ENCODE measurements around the gene STK32A.
"Not testable (repeated sequence)": the region's sequence is repeated elsewhere in the genome, so short reads cannot be mapped to it uniquely, and the experiment has no call there.

The STK32A gene

DNA sequence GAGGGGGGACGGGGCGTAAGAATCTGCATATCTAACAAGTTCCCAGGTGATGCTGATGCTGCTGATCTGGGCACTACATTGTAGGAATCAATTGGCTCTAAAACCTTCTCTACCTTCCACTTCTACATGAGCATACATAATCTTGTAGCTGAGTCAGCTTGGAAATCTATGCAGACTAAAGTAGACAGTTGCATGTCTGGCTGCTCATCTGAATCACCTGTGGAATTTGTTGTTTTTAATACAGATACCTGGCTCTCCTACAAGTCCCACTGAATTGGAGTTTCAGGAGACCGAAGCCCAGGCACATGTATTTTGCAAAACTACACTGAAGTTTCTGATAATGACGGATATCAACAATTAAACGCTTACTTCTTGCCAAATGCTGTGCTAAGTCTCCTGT, 113.6 kb downstream of the STK32A start:
- DNase-seq, result no peak

- DNase-seq, result no peak
These were observed 114.4 kb downstream of the STK32A start for GRCh38 chr5:147349241-147349640.

GRCh38 chr5:147359101-147359500, 124.3 kb downstream of the STK32A start:
- no peak for DNase-seq

GRCh38 chr5:147359581-147359980, 124.8 kb downstream of the STK32A start:
- DNase-seq, result no peak

- no peak for DNase-seq
These were observed 126.0 kb downstream of the STK32A start for GRCh38 chr5:147360816-147361215.

DNA sequence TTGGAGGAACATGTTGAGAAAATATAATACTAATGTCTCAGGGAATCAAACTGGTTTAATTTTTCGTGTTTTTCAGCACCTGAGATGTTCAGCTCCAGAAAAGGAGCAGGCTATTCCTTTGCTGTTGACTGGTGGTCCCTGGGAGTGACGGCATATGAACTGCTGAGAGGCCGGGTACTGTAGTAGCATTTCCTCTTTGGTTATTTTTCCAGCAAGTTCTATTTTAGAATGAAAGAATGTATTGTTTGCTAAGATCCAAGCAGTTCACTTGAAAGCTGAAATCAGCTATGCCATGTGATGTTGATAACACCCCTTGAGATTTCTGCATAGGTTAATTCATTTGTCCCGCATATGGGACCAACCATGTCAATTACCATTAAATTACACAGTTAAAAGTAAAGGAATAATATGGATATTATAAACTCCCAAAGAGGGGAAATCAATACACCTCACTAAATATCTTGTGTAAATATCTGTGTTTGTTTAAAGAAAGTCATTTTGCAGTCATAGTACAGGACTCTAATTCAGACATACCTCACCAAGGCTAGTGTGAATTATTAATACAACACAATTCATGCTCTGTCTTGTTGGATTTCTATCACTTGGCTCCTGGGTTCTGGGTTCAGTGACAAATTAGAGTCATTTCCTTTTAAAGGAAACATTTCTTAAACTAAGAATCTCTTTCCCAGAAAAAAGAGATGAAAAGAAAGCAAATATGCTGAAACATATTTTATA, 126.8 kb downstream of the STK32A start:
- DNase-seq, result no peak

GRCh38 chr5:147367381-147367780, 132.6 kb downstream of the STK32A start:
- not testable (repeated sequence) for DNase-seq

GRCh38 chr5:147369742-147370374, 135.0 kb downstream of the STK32A start:
- DNase-seq, result no peak

- no peak for DNase-seq
These were observed 136.5 kb downstream of the STK32A start for GRCh38 chr5:147371290-147371689.

GRCh38 chr5:147372191-147372590, 137.4 kb downstream of the STK32A start:
- no peak for DNase-seq

DNA sequence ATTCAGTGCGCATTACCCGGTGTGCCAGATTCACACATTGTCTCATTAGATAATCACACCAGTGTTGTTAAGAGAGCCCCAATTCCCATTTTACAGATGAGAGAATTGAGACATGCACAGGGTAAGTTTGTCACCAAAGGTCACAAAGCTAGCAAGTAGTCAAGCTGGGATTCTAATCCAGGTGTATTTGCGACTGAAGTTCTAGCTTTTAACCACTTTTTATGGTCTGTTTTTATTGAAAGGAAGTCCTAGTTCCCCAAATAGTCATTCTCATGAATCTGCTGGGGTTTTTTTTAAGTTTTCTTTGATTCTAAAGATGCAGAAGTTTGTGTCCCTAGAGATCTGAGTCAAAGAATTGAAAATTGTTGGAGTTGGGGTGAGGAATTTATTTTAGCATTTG, 138.5 kb downstream of the STK32A start:
- DNase-seq, result no peak

GRCh38 chr5:147375151-147375550, 140.3 kb downstream of the STK32A start:
- no peak for DNase-seq

DNA sequence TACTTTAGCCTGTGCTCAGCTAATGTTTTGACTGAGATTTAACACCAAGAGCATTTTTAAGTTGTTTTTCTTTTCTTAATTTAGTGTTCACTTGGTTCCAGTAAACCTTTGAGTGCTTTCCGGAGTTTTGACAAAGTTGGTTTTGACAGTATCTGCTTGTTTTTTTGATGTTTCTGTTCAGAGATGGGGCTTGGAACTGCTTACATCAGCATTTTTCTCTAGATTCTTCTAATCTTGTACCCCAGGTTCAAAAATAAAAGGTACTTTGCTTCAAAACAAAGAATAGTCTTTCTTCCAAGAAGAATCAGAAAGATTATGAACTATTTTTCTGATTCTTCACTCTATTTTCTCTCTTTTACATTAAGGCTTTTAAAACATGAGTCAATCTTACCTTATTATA, 142.9 kb downstream of the STK32A start:
- DNase-seq, result no peak

- no peak for DNase-seq
These were observed 146.7 kb downstream of the STK32A start for GRCh38 chr5:147381555-147381954.

DNA sequence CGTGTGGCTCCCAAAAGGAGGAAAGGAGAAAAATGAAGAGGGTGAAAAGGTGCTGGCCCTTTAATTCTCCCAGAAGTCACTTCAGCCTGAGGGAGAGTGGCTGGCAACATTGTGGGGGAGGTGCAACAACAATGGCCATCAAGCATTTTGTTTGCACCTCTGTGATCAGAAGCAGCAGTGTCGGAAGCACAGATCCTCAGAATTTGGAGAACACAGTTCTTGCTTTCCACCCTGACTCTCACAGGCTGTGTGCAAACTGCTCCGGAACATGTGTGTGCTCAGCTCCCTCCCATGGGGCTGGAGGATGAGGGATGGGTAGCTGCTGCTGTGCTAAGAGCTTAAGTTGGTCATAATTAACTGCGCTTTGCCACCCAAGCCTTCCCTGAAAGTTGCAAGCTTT, 147.9 kb downstream of the STK32A start:
- DNase-seq, result no peak

- DNase-seq, result no peak
These were observed 149.7 kb downstream of the STK32A start for GRCh38 chr5:147384346-147385193.

- no peak for DNase-seq
These were observed 152.3 kb downstream of the STK32A start for GRCh38 chr5:147387109-147387508.

- DNase-seq, result no peak
These were observed 153.6 kb downstream of the STK32A start for GRCh38 chr5:147388184-147389108.

DNA sequence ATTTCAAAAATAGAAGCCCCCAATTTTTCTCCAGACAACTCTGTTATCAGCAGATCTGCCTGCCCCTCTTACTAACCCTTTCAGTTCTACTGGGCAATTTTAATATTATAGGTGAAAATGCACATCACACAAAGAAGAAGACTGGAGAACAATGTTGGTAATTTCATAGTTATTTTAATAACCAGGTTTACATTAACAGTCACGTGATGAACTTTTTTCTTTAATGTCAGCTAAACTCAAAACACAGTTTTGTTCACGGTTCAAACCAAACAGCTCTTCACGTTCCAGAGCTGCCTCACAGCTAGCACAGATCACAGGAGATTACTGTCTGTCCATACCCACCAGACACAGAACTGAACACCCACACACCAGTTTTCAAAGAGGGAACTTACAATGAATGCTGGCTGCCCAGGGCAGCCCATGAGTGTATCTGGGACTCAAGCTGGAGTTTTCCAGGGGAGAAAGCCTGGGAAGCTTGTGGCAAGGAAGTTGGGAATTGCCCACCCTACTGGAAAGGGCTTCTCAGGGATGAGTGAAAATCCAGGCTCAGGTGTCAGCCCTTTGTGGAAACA, 155.9 kb downstream of the STK32A start:
- no peak for DNase-seq

DNA sequence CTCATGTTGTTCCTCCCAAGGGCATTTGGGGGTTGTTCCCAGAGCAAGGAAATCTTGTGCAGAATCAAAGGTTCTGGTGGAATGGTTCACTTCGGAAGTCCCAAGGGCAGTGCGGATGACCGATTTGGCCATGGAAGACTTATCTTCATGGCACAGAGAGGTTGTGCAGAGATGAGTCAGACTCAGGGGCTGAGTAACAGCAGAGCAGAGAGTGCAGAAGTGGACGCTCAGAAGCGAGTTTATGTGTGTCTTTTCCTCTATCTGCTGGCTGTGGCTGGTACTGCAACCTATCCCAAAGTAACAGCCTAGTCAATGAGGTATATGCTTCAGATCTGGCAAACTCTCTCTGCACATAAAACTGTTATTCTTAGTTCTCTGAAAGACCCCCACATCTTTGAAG, 157.0 kb downstream of the STK32A start:
- DNase-seq, result no peak

DNA sequence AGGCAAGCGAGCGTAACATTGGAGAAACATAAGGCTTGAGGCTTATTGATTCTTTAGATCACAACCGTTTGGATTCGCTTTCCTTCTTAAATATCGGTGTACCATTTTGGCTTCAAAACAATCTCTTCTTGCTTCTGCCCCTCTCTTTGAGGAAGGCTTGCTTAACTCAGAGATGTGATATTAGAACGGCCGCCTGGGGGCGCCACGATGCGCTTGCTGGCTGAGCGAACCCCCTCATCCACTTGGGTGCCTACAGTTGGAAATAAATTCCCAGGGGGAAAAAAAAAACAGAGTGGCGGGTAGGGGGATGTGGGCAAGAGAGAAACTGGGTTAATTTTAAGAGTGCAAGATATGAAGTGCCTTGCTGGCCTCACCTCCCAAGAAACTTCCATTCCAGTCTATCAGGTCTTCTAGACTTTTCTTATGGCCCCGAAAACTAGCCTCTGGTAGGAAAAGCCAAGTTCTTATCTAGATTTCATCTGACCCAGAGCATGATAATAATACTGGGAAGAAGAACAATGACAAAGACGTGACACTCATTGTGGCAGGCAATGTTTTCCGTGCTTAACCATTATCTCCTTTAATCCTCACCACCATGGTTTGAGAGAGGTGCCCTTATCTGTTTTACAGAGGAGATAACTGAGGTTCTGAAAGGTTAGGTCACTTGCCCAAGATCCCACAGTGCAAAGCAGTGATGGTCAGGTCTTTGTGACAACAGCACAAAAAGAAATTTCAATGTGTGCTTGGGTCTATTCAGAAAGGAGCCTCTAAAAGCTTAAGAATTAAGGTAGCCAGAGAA, 159.2 kb downstream of the STK32A start:
- DNase-seq, result no peak
